Activated naive CD4-positive, alpha-beta T cell treated with Interleukin-2 at 50 U/mL for 16 hours (primary cell): Measurements from ENCODE around the gene PLXDC2.

Experiments
- DNase-seq: peaks from one replicate; pipeline ENCODE4 v3.0.0-alpha.2; 2020

The PLXDC2 gene

GRCh38 chr10:19862811-19863515 is 46.7 kb downstream of the PLXDC2 start:
- DNase-seq, result no peak

- DNase-seq, result no peak
These were observed 49.4 kb downstream of the PLXDC2 start for GRCh38 chr10:19865676-19866075.

- DNase-seq, result no peak
These were observed 53.1 kb downstream of the PLXDC2 start for GRCh38 chr10:19869370-19869769.

- no peak for DNase-seq
These were observed 56.5 kb downstream of the PLXDC2 start for GRCh38 chr10:19872504-19873271.

GRCh38 chr10:19874190-19874589 is 58.0 kb downstream of the PLXDC2 start:
- DNase-seq, result no peak

GRCh38 chr10:19874791-19875190 is 58.6 kb downstream of the PLXDC2 start:
- DNase-seq, result no peak

GRCh38 chr10:19876570-19876969 is 60.3 kb downstream of the PLXDC2 start:
- no peak for DNase-seq

GRCh38 chr10:19877466-19878255 is 61.4 kb downstream of the PLXDC2 start:
- no peak for DNase-seq

GRCh38 chr10:19882621-19883020 is 66.4 kb downstream of the PLXDC2 start:
- DNase-seq, result no peak

- no peak for DNase-seq
These were observed 71.9 kb downstream of the PLXDC2 start for GRCh38 chr10:19888061-19888660.

GRCh38 chr10:19889256-19889655 is 73.0 kb downstream of the PLXDC2 start:
- DNase-seq, result no peak

- no peak for DNase-seq
These were observed 75.2 kb downstream of the PLXDC2 start for GRCh38 chr10:19891429-19891828.

GRCh38 chr10:19892270-19892669 is 76.0 kb downstream of the PLXDC2 start:
- no peak for DNase-seq

GRCh38 chr10:19892677-19893076 is 76.4 kb downstream of the PLXDC2 start:
- DNase-seq, result no peak

- no peak for DNase-seq
These were observed 79.3 kb downstream of the PLXDC2 start for GRCh38 chr10:19895500-19895899.

- no peak for DNase-seq
These were observed 86.2 kb downstream of the PLXDC2 start for GRCh38 chr10:19902456-19902855.

- no peak for DNase-seq
These were observed 88.0 kb downstream of the PLXDC2 start for GRCh38 chr10:19904202-19904661.

- no peak for DNase-seq
These were observed 90.0 kb downstream of the PLXDC2 start for GRCh38 chr10:19906108-19906791.

GRCh38 chr10:19908991-19909696 is 92.9 kb downstream of the PLXDC2 start:
- no peak for DNase-seq

GRCh38 chr10:19911886-19912285 is 95.7 kb downstream of the PLXDC2 start:
- no peak for DNase-seq

- DNase-seq, result no peak
These were observed 97.8 kb downstream of the PLXDC2 start for GRCh38 chr10:19913987-19914386.

GRCh38 chr10:19915125-19915524 is 98.9 kb downstream of the PLXDC2 start:
- no peak for DNase-seq
